H9 (cell line): Measurements from ENCODE around the gene SETDB2. TPM values are rescaled to one million over a fixed set of nuclear protein-coding genes. Genes with fewer than 3 reads are reported as not detected.

Experiments
- DNase-seq: peaks from one replicate; pipeline ENCODE4 v3.0.0-alpha.2; 2017
- H2AFZ ChIP-seq: one replicate; pipeline ENCODE4 v1.6.1; 2013; ENCODE audit warnings: mild to moderate bottlenecking, low read length, control low read depth, moderate library complexity
- H2AK5ac ChIP-seq: 2 replicates; pipeline ENCODE4 v1.6.1; 2013; ENCODE audit warnings: low read length, control low read depth, mixed read lengths; ENCODE audit not compliant: insufficient read length
- H2BK120ac ChIP-seq: one replicate; pipeline ENCODE4 v1.6.1; 2013; ENCODE audit warnings: low read depth, mild to moderate bottlenecking, low read length, control low read depth, inconsistent platforms; ENCODE audit not compliant: poor library complexity, severe bottlenecking
- H2BK12ac ChIP-seq: 2 replicates; pipeline ENCODE4 v1.6.1; 2013; ENCODE audit warnings: low read length, control low read depth, mixed read lengths, low read depth; ENCODE audit not compliant: insufficient read length
- H2BK15ac ChIP-seq: 2 replicates; pipeline ENCODE4 v1.6.1; 2013; ENCODE audit warnings: low read depth, low read length, control low read depth
- H2BK20ac ChIP-seq: one replicate; pipeline ENCODE4 v1.6.1; 2013; ENCODE audit warnings: low read depth, mild to moderate bottlenecking, low read length, control low read depth, inconsistent platforms; ENCODE audit not compliant: poor library complexity, severe bottlenecking
- H2BK5ac ChIP-seq: 2 replicates; pipeline ENCODE4 v1.6.1; 2013; ENCODE audit warnings: low read length, control low read depth, mixed read lengths; ENCODE audit not compliant: insufficient read length
- H3K14ac ChIP-seq: 2 replicates; pipeline ENCODE4 v1.6.1; 2013; ENCODE audit warnings: low read length, control low read depth; ENCODE audit not compliant: insufficient read depth
- H3K18ac ChIP-seq: 2 replicates; pipeline ENCODE4 v1.6.1; 2013; ENCODE audit warnings: low read depth, mild to moderate bottlenecking, mixed read lengths, low read length, control low read depth; ENCODE audit not compliant: insufficient read length
- H3K23ac ChIP-seq: 2 replicates; pipeline ENCODE4 v1.6.1; 2013; ENCODE audit warnings: low read length, control low read depth, mixed read lengths, low read depth; ENCODE audit not compliant: insufficient read length
- H3K23me2 ChIP-seq: 2 replicates; pipeline ENCODE4 v1.6.1; 2013; ENCODE audit warnings: low read depth, mild to moderate bottlenecking, mixed read lengths, low read length, control low read depth; ENCODE audit not compliant: insufficient read length, poor library complexity, severe bottlenecking
- H3K27ac ChIP-seq: 2 replicates; pipeline ENCODE4 v1.5.1; 2013; ENCODE audit warnings: low read length, control low read depth, mixed read lengths, low read depth; ENCODE audit not compliant: insufficient read length
- H3K27me3 ChIP-seq: 2 replicates; pipeline ENCODE4 v1.6.1; 2013; ENCODE audit warnings: low read length, control low read depth, inconsistent platforms; ENCODE audit not compliant: insufficient read depth
- H3K4ac ChIP-seq: 2 replicates; pipeline ENCODE4 v1.6.1; 2013; ENCODE audit warnings: low read depth, mild to moderate bottlenecking, control low read depth, inconsistent platforms, low read length, moderate library complexity
- H3K4me1 ChIP-seq: 2 replicates; pipeline ENCODE4 v1.6.1; 2013; ENCODE audit warnings: low read length, control low read depth, inconsistent platforms; ENCODE audit not compliant: insufficient read depth
- H3K4me2 ChIP-seq: 2 replicates; pipeline ENCODE4 v1.6.1; 2013; ENCODE audit warnings: low read length, control low read depth, mixed read lengths; ENCODE audit not compliant: insufficient read length, insufficient read depth
- H3K56ac ChIP-seq: 2 replicates; pipeline ENCODE4 v1.6.1; 2013; ENCODE audit warnings: low read depth, mild to moderate bottlenecking, mixed read lengths, low read length, control low read depth; ENCODE audit not compliant: insufficient read length
- H3K79me1 ChIP-seq: 2 replicates; pipeline ENCODE4 v1.6.1; 2013; ENCODE audit warnings: low read depth, mild to moderate bottlenecking, moderate library complexity, low read length, control low read depth, inconsistent platforms; ENCODE audit not compliant: insufficient read depth, poor library complexity, severe bottlenecking
- H3K79me2 ChIP-seq: 2 replicates; pipeline ENCODE4 v1.6.1; 2013; ENCODE audit warnings: low read length, control low read depth, inconsistent platforms; ENCODE audit not compliant: insufficient read depth
- H3K9ac ChIP-seq: 2 replicates; pipeline ENCODE4 v1.6.1; 2013; ENCODE audit warnings: low read length, control low read depth, mixed read lengths; ENCODE audit not compliant: insufficient read length; ENCODE audit errors: extremely low read depth
- H3K9me3 ChIP-seq: one replicate; pipeline ENCODE4 v1.6.1; 2013; ENCODE audit warnings: low read depth, low read length, inconsistent platforms; ENCODE audit not compliant: control insufficient read depth
- H3T11ph ChIP-seq: one replicate; pipeline ENCODE4 v1.6.1; 2013; ENCODE audit warnings: mild to moderate bottlenecking, low read length, control low read depth, inconsistent platforms
- H4K20me1 ChIP-seq: one replicate; pipeline ENCODE4 v1.6.1; 2013; ENCODE audit not compliant: control insufficient read depth, insufficient read length, insufficient read depth
- H4K5ac ChIP-seq: 2 replicates; pipeline ENCODE4 v1.6.1; 2013; ENCODE audit warnings: low read depth, mild to moderate bottlenecking, mixed read lengths, low read length, control low read depth; ENCODE audit not compliant: insufficient read length
- H4K8ac ChIP-seq: replicated peaks from 2 replicates; pipeline ENCODE4 v1.6.1; 2013; ENCODE audit warnings: low read length, control low read depth, mixed read lengths, low read depth; ENCODE audit not compliant: insufficient read length
- H4K91ac ChIP-seq: 2 replicates; pipeline ENCODE4 v1.6.1; 2013; ENCODE audit warnings: low read depth, mild to moderate bottlenecking, moderate library complexity, mixed read lengths, low read length, control low read depth; ENCODE audit not compliant: insufficient read length
- H3K27ac Mint-ChIP-seq, 3 experiments: 2 replicates in 2 of 3; 3 replicates in 1 of 3; pipeline ENCODE4 v1.8.0; 2020 to 2021; ENCODE audit warnings: mixed read lengths in 3 of 3, mild to moderate bottlenecking in 1 of 3, moderate library complexity in 1 of 3
- H3K27me3 Mint-ChIP-seq: 2 replicates; pipeline ENCODE4 v1.8.0; 2021; ENCODE audit warnings: low read depth, mild to moderate bottlenecking, moderate library complexity, mixed read lengths
- H3K36me3 Mint-ChIP-seq, 3 experiments: 2 replicates in 2 of 3; 3 replicates in 1 of 3; pipeline ENCODE4 v1.8.0; 2020 to 2021; ENCODE audit warnings: low read depth in 3 of 3, mixed read lengths in 3 of 3; ENCODE audit not compliant: insufficient read depth in 1 of 3
- H3K4me1 Mint-ChIP-seq, 2 experiments: 2 replicates each; pipeline ENCODE4 v1.8.0; 2020; ENCODE audit warnings: mixed read lengths in 2 of 2
- H3K4me3 Mint-ChIP-seq, 2 experiments: 2 replicates in 1 of 2; 3 replicates in 1 of 2; pipeline ENCODE4 v1.8.0; 2020 to 2021; ENCODE audit warnings: mild to moderate bottlenecking in 2 of 2, mixed read lengths in 2 of 2, moderate library complexity in 1 of 2
- H3K9me3 Mint-ChIP-seq, 2 experiments: 2 replicates in 1 of 2; 3 replicates in 1 of 2; pipeline ENCODE4 v1.8.0; 2020; ENCODE audit warnings: mild to moderate bottlenecking in 2 of 2, mixed read lengths in 2 of 2, moderate library complexity in 1 of 2
- CTCF ChIP-seq: fragments of 200-600 bp; sonication (generic); conservative IDR thresholded peaks from 3 replicates; pipeline ENCODE4 v1.8.0; 2021; ENCODE audit warnings: antibody characterized with exemption, mild to moderate bottlenecking
- WGBS: extraction: QIAGEN DNeasy Blood & Tissue Kit; methylation state at CpG from one replicate; pipeline ENCODE4 v1.1.7; 2013; ENCODE audit warnings: missing lambda C conversion rate, low lambda C conversion rate, mixed read lengths; ENCODE audit not compliant: insufficient read length; ENCODE audit errors: extremely low coverage; 5-methylcytosine and 5-hydroxymethylcytosine counted together
- total RNA-seq: library from RNA; stranded (reverse); gene quantifications from 2 replicates; pipeline ENCODE4 v1.2.1, GENCODE V29; 2021

SETDB2 gene
- total RNA-seq, 1 experiment from 2014 or later, result 5.7 TPM

DNA sequence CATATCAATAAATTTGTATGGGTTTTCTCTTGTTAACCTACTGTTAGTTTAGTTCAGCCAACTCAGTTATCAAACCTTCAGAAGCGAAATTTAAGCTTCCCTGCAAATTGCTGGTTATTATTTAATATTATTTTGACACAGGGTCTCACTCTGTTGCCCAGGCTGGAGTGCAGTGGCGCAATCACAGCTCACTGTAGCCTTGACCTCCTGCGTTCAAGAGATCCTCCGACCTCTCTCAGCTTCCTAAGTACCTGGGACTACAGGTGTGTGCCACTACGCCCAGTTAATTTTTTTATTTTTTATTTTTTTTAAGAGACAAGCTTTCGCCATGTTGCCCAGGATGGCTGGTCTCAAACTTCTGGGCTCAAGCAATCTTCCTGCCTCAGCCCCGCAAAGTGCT, 6.4 kb upstream of the SETDB2 start:
- no peak overlapping the region for H2AFZ ChIP-seq
- no CpG with 5 or more reads among the region's 7 CpGs for WGBS

More for the DNA sequence above, 6.4 kb upstream of the SETDB2 start:
- Histone ChIP-seq H3T11ph (no peak overlapping the region), H3K4me2 (no peak overlapping the region), H3K23ac (no peak overlapping the region), H3K9ac (no peak overlapping the region), H4K8ac (no peak overlapping the region), H4K5ac (no peak overlapping the region), H3K27me3 (no peaks in the 10 kb centered on the region), H3K9me3 (no peaks in the 10 kb centered on the region), H3K79me2 (no peaks in the 10 kb centered on the region), H2BK120ac (no peak overlapping the region), H2BK20ac (no peak overlapping the region), H4K91ac (no peak overlapping the region), H3K56ac (no peak overlapping the region), H3K23me2 (no peaks in the 10 kb centered on the region), H2AK5ac (no peak overlapping the region), H4K20me1 (no peaks in the 10 kb centered on the region), H3K4ac (no peak overlapping the region), H3K27ac (no peak overlapping the region), H2BK15ac (no peak overlapping the region), H2BK5ac (no peak overlapping the region), H2BK12ac (no peak overlapping the region), H3K18ac (no peak overlapping the region), H3K14ac (no peak overlapping the region), H3K4me1 (no peaks in the 10 kb centered on the region), H3K79me1 (no peaks in the 10 kb centered on the region)
- Mint-ChIP-seq H3K27me3 (no peaks in the 10 kb centered on the region), H3K27ac (no peak overlapping the region; a peak in 1 of 7 replicates), H3K9me3 (no peaks in the 10 kb centered on the region), H3K4me3 (no peak overlapping the region), H3K4me1 (peaks cover 7 to 9% of the 10 kb centered on the region in 2 experiments; a peak in 3 of 4 replicates), H3K36me3 (no peaks in the 10 kb centered on the region)
- no peak for DNase-seq
- no peak for TF ChIP-seq CTCF
